SK-MEL-5 (cell line): Measurements from ENCODE around the gene C22orf39. TPM values are rescaled to one million over a fixed set of nuclear protein-coding genes. Genes with fewer than 3 reads are reported as not detected.

Source experiments
- DNase-seq: peaks from one replicate; pipeline ENCODE4 v3.0.0-alpha.2; 2016; ENCODE audit warnings: low read depth, low spot score
- in situ Hi-C: cut with HindIII; loops from 2 replicates; pipeline ENCODE4 v1.10.0; 2016; ENCODE audit warnings: low sequenced_read_pairs, high pct_unique_total_duplicates, low pct_unique_long_range_greater_than_20kb
- total RNA-seq: library from RNA; depleted of rRNA; stranded (reverse); fragments of >200 nt; shearing (Covaris generic); gene quantifications from 2 replicates; pipeline ENCODE4 v1.2.3, GENCODE V29; 2014

The C22orf39 gene
- total RNA-seq, 1 experiment from 2014 or later: 28.3 TPM

GRCh38 chr22:19478901-19479354, 31.4 kb upstream of the C22orf39 start, which contains the start of gene UFD1:
Gene UFD1, minus strand, starts transcription at chr22:19479193. Its CDS starts 108 bp downstream, at chr22:19479085.
- in situ Hi-C loops: no loop called here
- DNase-seq: no peak

- no peak for DNase-seq
- in situ Hi-C loops: no loop called here
Measured at GRCh38 chr22:19478045-19478900, 30.8 kb upstream of the C22orf39 start.

DNA sequence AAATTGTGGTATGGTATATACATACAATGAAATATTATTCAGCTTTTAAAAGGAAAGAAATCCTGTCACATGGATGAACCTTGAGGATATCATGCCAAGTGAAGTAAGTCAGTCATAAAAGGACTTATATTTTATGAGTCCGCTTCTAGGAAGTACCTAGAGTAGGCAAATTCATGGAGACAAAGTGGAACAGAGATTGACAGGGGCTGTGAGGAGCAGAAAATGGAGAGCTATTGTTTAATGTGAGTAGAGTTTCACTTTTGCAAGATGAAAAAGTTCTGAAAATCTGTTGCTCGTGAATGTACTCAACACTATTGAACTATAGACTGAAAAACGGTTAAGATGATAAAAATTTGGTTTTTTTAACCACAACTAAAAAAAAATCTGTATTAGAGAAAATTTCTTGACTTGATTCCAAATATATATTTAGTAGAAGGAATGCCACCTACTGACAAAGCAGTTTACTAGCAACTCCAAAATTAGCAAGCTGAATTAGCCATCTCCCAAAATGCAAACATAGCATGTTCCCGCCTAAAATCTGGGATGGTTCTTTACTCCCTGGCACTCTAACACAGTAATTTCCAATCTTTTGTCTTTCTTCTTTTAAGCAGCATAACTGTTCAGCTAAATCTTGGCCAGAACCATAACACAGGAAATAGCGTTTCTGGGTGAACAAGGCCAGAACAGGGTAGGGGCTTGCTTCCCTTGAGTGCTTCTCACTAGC, 30.0 kb upstream of the C22orf39 start:
- in situ Hi-C loops: no loop called here
- DNase-seq: peak; percentile 19

- no peak for DNase-seq
- in situ Hi-C loops: no loop called here
Measured at GRCh38 chr22:19476023-19476422, 28.5 kb upstream of the C22orf39 start.

DNA sequence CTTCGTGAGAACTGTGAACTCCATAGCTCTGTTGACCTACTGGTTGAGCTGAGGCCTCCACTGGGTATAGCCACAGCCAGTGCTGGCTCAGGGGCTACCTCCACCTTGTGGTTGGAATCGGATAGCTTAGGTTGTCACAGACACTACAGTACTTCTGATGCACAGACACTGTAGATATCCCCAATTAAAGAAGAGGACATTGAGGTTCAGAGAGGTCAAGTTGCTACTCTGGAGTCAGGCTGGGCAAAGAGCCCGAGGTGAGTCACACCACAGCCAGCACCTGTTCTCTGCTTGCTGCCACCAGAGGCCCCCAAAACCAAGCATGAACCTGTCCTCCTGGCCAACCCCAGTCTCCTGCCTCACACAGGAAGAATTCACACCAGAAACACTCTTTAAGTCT, 26.1 kb upstream of the C22orf39 start:
- no peak for DNase-seq
- in situ Hi-C loops: no loop called here

- DNase-seq: no peak
- in situ Hi-C loops: no loop called here
Measured at GRCh38 chr22:19472233-19472632, 24.7 kb upstream of the C22orf39 start.

- no peak for DNase-seq
- in situ Hi-C loops: no loop called here
Measured at GRCh38 chr22:19471572-19471971, 24.1 kb upstream of the C22orf39 start.

DNA sequence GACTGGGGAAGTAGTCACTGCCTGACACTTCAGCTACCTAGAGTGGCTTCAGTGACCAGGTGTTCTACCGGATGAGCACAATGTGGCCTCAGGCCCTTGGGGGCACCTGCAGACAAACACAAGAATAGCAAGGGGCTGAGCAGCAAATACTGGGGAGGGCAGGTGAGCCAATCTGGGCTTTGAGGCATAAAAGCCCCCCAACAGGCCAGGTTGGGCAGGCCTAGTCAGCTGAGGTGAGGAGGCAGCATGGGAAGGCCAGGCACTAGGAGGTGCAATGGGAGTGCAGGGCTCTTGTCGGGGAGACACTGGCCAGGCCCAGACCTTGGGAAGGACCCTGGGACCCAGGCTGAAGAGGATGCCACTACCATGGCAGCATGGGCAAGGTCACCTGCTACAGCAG, 22.5 kb upstream of the C22orf39 start:
- in situ Hi-C loops: no loop called here

GRCh38 chr22:19469421-19469820, 21.9 kb upstream of the C22orf39 start:
- DNase-seq: no peak
- in situ Hi-C loops: no loop called here

More for the DNA sequence above, 22.5 kb upstream of the C22orf39 start:
- DNase-seq: no peak

- in situ Hi-C loops: no loop called here
- no peak for DNase-seq
Measured at GRCh38 chr22:19467912-19468311, 20.4 kb upstream of the C22orf39 start.

DNA sequence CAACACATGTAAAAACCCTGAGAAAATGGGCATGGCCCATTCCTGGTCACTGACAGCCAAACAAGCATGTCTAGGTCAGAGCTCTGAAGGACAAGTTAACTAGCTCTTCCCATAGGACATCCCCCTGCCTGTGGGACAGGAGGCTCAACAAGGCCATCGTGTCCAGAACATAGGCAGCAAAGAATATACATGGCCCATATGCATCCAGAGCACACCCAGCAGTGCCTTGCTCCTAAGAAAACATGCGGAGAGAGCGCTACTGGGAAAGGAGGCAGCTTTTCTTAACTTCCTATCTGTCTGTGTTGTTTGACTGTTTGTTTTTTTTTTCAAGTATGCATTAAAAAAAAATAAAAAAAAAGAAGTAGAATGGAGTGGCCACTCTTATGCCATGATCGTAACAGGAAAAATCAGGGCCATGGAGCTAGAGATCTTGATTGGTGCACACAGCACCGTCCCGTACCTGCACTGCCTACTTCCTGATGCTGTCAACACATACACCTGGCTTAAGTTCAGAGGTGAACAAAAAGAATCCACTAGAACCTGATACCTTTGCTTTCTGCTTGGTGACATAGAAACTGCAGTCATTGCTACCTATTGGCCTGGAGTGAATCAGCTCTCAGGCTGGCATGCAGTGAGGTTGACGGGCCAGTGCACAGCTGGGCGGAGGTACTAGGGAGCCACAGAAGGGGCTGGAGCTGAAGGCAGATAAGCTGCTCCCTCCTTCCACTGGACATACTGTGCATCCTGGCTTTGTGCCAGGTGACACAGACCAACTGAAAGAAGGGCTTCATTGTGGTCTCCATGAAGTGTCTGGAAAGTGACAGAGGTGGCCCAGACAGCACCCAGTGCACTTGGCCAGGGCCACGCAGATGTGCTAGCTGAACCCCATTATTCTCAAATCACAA, 19.6 kb upstream of the C22orf39 start:
- DNase-seq: no peak
- in situ Hi-C loops: no loop called here

DNA sequence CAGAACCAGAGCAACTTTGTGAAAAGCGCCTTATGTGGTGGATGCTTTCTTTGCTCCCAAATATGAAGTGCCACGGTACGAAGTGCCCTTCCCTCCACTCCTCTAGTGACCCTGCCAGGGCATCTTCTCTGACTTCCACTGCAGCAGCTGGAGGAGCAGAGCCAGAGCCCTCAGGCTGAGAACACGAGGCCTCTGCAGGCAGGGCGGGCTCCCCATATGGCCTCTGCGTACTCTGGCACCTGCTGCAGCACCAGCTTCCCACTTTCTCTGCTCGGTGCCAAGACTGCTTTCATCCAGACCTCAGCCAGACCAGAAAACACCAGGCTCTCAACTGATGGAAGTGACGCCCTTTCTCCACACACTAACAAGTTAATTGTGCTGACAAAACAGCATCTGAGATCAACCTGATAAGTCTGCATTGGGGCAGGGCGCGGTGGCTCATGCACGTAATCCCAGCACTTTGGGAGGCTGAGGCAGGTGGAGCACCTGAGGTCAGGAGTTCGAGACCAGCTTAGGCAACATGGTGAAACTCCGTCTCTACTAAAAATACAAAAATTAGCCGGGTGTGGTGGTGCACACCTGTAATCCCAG, 18.7 kb upstream of the C22orf39 start:
- no peak for DNase-seq
- in situ Hi-C loops: no loop called here

- in situ Hi-C loops: no loop called here
- no peak for DNase-seq
Measured at GRCh38 chr22:19464975-19465374, 17.5 kb upstream of the C22orf39 start.

DNA sequence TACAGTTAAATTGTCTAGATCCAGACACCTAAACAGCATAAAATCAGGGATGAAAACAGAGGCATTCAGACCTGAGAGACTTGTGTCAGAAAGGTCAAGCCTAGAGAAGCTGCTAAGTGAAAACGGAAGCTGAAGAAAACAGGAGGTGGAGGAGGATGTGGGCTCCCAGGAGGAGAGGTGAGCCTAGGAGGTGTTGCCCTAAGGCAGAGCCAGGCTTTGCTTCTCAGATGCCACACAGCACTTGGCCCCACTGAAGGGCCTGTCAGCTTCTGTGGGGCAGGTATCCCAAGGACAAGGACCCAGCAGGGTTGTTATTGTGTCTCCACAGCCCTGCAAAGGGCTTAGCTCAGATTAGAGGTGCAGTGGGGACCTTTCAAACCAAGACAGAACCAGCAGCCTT, 17.0 kb upstream of the C22orf39 start:
- in situ Hi-C loops: no loop called here
- DNase-seq: no peak

- in situ Hi-C loops: no loop called here
- DNase-seq: no peak
Measured at GRCh38 chr22:19463491-19464469, 16.3 kb upstream of the C22orf39 start.

- DNase-seq: no peak
- in situ Hi-C loops: no loop called here
Measured at GRCh38 chr22:19463008-19463407, 15.5 kb upstream of the C22orf39 start.
